Measurements from ENCODE around the gene MAMLD1. TPM values are rescaled to one million over a fixed set of nuclear protein-coding genes. Genes with fewer than 3 reads are reported as not detected.

The MAMLD1 gene
- total and polyA plus RNA-seq, 4 donors, result 1.9 to 6.7 (median 2.8) TPM

DNA sequence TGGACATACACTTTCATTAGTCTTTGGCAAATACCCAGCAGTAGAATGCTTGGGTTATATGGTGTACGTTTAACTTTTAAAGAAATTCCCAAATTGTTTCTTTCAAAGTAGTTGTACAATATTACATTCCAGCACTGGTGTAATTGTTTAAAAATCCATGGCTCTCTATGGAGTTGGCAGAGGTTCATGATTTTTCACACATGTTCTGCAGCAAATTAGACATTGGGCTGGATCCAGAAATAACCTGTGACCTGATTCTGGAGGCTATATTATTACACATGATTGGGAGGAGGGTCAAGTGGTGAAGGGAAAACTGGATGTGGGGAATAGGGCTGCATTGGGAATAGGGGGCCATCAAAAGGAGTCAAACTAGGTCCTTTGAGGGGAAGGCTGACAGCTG, 41.9 kb downstream of the MAMLD1 start:
- WGBS, 2 donors, result 45 to 72% methylated on average over 1 of the region's 1 CpG
- no peaks in the 10 kb centered on the region for H3K4me1 ChIP-seq (ENCODE audit: control insufficient read depth in 5 of 5, insufficient read depth in 5 of 5, low read length in 5 of 5)

DNA sequence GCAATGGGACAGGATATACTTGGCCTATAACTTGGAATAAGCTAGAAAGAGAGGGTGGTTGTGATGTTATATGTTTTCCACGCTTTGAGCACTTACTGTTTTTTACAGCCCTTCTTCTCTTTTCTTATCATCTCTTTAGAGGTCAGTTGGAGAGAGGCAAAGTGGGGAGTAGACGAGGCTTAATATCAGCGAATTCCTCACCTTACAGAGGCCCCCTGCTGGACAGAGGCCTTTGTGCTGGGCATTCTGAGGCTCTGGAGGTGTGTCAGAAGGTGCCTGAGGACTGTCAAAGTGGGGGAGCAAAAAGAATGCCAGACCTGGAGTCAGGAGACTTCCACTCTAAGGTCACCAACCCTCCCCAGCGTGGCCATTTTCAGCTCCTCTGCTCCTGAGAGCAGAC, 42.5 kb downstream of the MAMLD1 start:
- WGBS, 2 donors, result 49 to 76% methylated on average over 4 of the region's 4 CpGs
- Histone ChIP-seq H3K4me3 (no peak overlapping the region), H3K27ac (ENCODE audit: low read depth in 1 of 2, low read length in 1 of 2) (no peak overlapping the region), H3K9ac (ENCODE audit: insufficient read depth in 1 of 2, low read length in 2 of 2) (no peak overlapping the region), H3K9me3 (ENCODE audit: control insufficient read depth in 4 of 4, insufficient read depth in 3 of 4, low read length in 3 of 4) (no peaks in the 10 kb centered on the region), H3K4me1 (ENCODE audit: control insufficient read depth in 5 of 5, insufficient read depth in 5 of 5, low read length in 5 of 5) (no peaks in the 10 kb centered on the region), H3K36me3 (ENCODE audit: control insufficient read depth in 4 of 4, insufficient read depth in 4 of 4, low read length in 4 of 4) (no peaks in the 10 kb centered on the region), H3K27me3 (ENCODE audit: control insufficient read depth in 3 of 3, insufficient read depth in 3 of 3, low read length in 2 of 3) (no peaks in the 10 kb centered on the region)
- DNase-seq (no peak), ATAC-seq (ENCODE audit: insufficient read depth, low FRiP score) (no peak)
- TF ChIP-seq, protein P1, sequence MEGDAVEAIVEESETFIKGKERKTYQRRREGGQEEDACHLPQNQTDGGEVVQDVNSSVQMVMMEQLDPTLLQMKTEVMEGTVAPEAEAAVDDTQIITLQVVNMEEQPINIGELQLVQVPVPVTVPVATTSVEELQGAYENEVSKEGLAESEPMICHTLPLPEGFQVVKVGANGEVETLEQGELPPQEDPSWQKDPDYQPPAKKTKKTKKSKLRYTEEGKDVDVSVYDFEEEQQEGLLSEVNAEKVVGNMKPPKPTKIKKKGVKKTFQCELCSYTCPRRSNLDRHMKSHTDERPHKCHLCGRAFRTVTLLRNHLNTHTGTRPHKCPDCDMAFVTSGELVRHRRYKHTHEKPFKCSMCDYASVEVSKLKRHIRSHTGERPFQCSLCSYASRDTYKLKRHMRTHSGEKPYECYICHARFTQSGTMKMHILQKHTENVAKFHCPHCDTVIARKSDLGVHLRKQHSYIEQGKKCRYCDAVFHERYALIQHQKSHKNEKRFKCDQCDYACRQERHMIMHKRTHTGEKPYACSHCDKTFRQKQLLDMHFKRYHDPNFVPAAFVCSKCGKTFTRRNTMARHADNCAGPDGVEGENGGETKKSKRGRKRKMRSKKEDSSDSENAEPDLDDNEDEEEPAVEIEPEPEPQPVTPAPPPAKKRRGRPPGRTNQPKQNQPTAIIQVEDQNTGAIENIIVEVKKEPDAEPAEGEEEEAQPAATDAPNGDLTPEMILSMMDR (IDR thresholded peaks at IDR 0.05; ENCODE audit: control extremely low read depth, extremely low read depth), result no peak

More for the DNA sequence above, 41.9 kb downstream of the MAMLD1 start:
- TF ChIP-seq, protein P1 (IDR thresholded peaks at IDR 0.05; ENCODE audit: control extremely low read depth, extremely low read depth), result no peak
- no peaks in the 10 kb centered on the region for H3K9me3 ChIP-seq (ENCODE audit: control insufficient read depth in 4 of 4, insufficient read depth in 3 of 4, low read length in 3 of 4)
- ATAC-seq (ENCODE audit: insufficient read depth, low FRiP score) (no peak), DNase-seq (no peak)
- no peaks in the 10 kb centered on the region for H3K36me3 ChIP-seq (ENCODE audit: control insufficient read depth in 4 of 4, insufficient read depth in 4 of 4, low read length in 4 of 4)
- no peak overlapping the region for H3K4me3 ChIP-seq
- no peak overlapping the region for H3K27ac ChIP-seq (ENCODE audit: low read depth in 1 of 2, low read length in 1 of 2)
- no peaks in the 10 kb centered on the region for H3K27me3 ChIP-seq (ENCODE audit: control insufficient read depth in 3 of 3, insufficient read depth in 3 of 3, low read length in 2 of 3)
- H3K9ac ChIP-seq (ENCODE audit: insufficient read depth in 1 of 2, low read length in 2 of 2), result no peak overlapping the region

DNA sequence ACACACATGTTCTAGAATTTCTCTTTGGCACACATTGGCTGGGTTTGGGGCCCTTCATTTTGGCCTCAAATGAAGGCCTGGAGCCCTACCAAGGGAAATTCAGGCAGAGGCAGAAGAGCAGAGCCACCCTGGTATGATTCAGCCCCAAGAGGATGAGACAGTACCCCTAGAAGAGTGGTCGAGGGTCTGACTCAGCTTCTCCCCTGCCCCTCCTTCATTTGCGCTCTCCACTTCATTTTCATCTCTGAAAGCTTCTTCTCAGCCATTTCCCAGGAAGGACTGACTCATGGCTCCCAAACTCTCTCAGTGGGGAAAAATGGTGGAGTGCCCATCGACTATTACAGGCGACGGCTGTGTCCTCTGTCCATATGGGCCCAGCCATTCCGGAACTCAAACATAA, 43.5 kb downstream of the MAMLD1 start:
- Histone ChIP-seq H3K9ac (ENCODE audit: insufficient read depth in 1 of 2, low read length in 2 of 2) (no peak overlapping the region), H3K36me3 (ENCODE audit: control insufficient read depth in 4 of 4, insufficient read depth in 4 of 4, low read length in 4 of 4) (no peaks in the 10 kb centered on the region), H3K27me3 (ENCODE audit: control insufficient read depth in 3 of 3, insufficient read depth in 3 of 3, low read length in 2 of 3) (no peaks in the 10 kb centered on the region), H3K4me3 (no peak overlapping the region), H3K9me3 (ENCODE audit: control insufficient read depth in 4 of 4, insufficient read depth in 3 of 4, low read length in 3 of 4) (no peaks in the 10 kb centered on the region), H3K27ac (ENCODE audit: low read depth in 1 of 2, low read length in 1 of 2) (no peak overlapping the region), H3K4me1 (ENCODE audit: control insufficient read depth in 5 of 5, insufficient read depth in 5 of 5, low read length in 5 of 5) (no peaks in the 10 kb centered on the region)
- ATAC-seq (ENCODE audit: insufficient read depth, low FRiP score) (no peak), DNase-seq (no peak)
- 80 to 98% methylated on average over 6 of the region's 6 CpGs for WGBS, 2 donors
- TF ChIP-seq, protein P1 (IDR thresholded peaks at IDR 0.05; ENCODE audit: control extremely low read depth, extremely low read depth), result no peak

DNA sequence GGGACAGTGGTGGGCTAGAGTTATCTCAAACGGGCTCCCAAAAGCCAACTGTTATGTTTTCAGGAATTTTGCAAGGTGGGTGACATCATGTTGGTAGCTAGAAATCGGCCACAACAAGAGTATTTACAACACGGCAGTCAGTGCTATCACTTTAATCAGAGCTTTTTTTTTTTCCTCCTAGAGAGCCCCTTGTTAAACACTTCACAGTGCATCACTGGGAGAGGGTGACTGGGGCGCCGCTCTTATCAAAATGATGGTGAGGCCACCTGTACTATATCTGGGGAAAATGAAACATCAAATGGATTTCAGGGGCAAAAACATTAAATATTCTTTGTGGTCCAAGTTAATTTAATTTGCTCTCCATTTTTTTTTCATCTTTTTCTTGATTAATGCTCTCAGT, 44.9 kb downstream of the MAMLD1 start:
- DNase-seq (no peak), ATAC-seq (ENCODE audit: insufficient read depth, low FRiP score) (no peak)
- Histone ChIP-seq H3K4me3 (no peak overlapping the region), H3K36me3 (ENCODE audit: control insufficient read depth in 4 of 4, insufficient read depth in 4 of 4, low read length in 4 of 4) (no peaks in the 10 kb centered on the region), H3K27ac (ENCODE audit: low read depth in 1 of 2, low read length in 1 of 2) (no peak overlapping the region), H3K9me3 (ENCODE audit: control insufficient read depth in 4 of 4, insufficient read depth in 3 of 4, low read length in 3 of 4) (no peaks in the 10 kb centered on the region), H3K27me3 (ENCODE audit: control insufficient read depth in 3 of 3, insufficient read depth in 3 of 3, low read length in 2 of 3) (no peaks in the 10 kb centered on the region), H3K9ac (ENCODE audit: insufficient read depth in 1 of 2, low read length in 2 of 2) (no peak overlapping the region), H3K4me1 (ENCODE audit: control insufficient read depth in 5 of 5, insufficient read depth in 5 of 5, low read length in 5 of 5) (no peaks in the 10 kb centered on the region)
- WGBS, 2 donors, result 64 to 94% methylated on average over 5 of the region's 5 CpGs
- TF ChIP-seq, protein P1 (IDR thresholded peaks at IDR 0.05; ENCODE audit: control extremely low read depth, extremely low read depth), result no peak

All from lung (tissue), 12 donors.